ENCODE measurements around the gene MOCOS. TPM values are rescaled to one million over a fixed set of nuclear protein-coding genes. Genes with fewer than 3 reads are reported as not detected.
"Not testable (repeated sequence)": the region's sequence is repeated elsewhere in the genome, so short reads cannot be mapped to it uniquely, and the experiment has no call there.

Gene MOCOS
- total RNA-seq, 1 donor from 2014 or later = 7.5 TPM

- DNase-seq (ENCODE audit: low spot score) = no peak
Observed at GRCh38 chr18:36200354-36200771, 13.1 kb downstream of the MOCOS start.

- DNase-seq (ENCODE audit: low spot score) = no peak
Observed at GRCh38 chr18:36201765-36202164, 14.5 kb downstream of the MOCOS start.

GRCh38 chr18:36203360-36203895, 16.1 kb downstream of the MOCOS start:
- no peak for DNase-seq (ENCODE audit: low spot score)

GRCh38 chr18:36205166-36205565, 17.9 kb downstream of the MOCOS start:
- no peak for DNase-seq (ENCODE audit: low spot score)

- DNase-seq (ENCODE audit: low spot score) = no peak
Observed at GRCh38 chr18:36207303-36207702, 20.0 kb downstream of the MOCOS start.

- DNase-seq (ENCODE audit: low spot score) = not testable (repeated sequence)
Observed at GRCh38 chr18:36207969-36208368, 20.7 kb downstream of the MOCOS start.

GRCh38 chr18:36211612-36212065, 24.3 kb downstream of the MOCOS start:
- DNase-seq (ENCODE audit: low spot score) = no peak

GRCh38 chr18:36212301-36213171, 25.2 kb downstream of the MOCOS start:
- DNase-seq (ENCODE audit: low spot score) = no peak

GRCh38 chr18:36214811-36215210, 27.5 kb downstream of the MOCOS start:
- no peak for DNase-seq (ENCODE audit: low spot score)

- no peak for DNase-seq (ENCODE audit: low spot score)
Observed at GRCh38 chr18:36215577-36215976, 28.3 kb downstream of the MOCOS start.

GRCh38 chr18:36217348-36217747, 30.1 kb downstream of the MOCOS start:
- no peak for DNase-seq (ENCODE audit: low spot score)

GRCh38 chr18:36229188-36229587, 41.9 kb downstream of the MOCOS start:
- no peak for DNase-seq (ENCODE audit: low spot score)

GRCh38 chr18:36240510-36240909, 53.2 kb downstream of the MOCOS start:
- DNase-seq (ENCODE audit: low spot score) = not testable (repeated sequence)

- no peak for DNase-seq (ENCODE audit: low spot score)
Observed at GRCh38 chr18:36241831-36242230, 54.5 kb downstream of the MOCOS start.

- no peak for DNase-seq (ENCODE audit: low spot score)
Observed at GRCh38 chr18:36247036-36247435, 59.7 kb downstream of the MOCOS start.

GRCh38 chr18:36249392-36249791, 62.1 kb downstream of the MOCOS start:
- DNase-seq (ENCODE audit: low spot score) = no peak

GRCh38 chr18:36250827-36251226, 63.5 kb downstream of the MOCOS start:
- no peak for DNase-seq (ENCODE audit: low spot score)

GRCh38 chr18:36255072-36255698, 67.9 kb downstream of the MOCOS start:
- no peak for DNase-seq (ENCODE audit: low spot score)

GRCh38 chr18:36256094-36256493, 68.8 kb downstream of the MOCOS start:
- no peak for DNase-seq (ENCODE audit: low spot score)

GRCh38 chr18:36262971-36263370, 75.7 kb downstream of the MOCOS start:
- DNase-seq (ENCODE audit: low spot score) = no peak

- no peak for DNase-seq (ENCODE audit: low spot score)
Observed at GRCh38 chr18:36264283-36264682, 77.0 kb downstream of the MOCOS start.

- DNase-seq (ENCODE audit: low spot score) = no peak
Observed at GRCh38 chr18:36265015-36265414, 77.7 kb downstream of the MOCOS start.

- no peak for DNase-seq (ENCODE audit: low spot score)
Observed at GRCh38 chr18:36269157-36269556, 81.9 kb downstream of the MOCOS start.
